NCI-H2081 (cell line): Measurements from ENCODE around the gene C14orf132.

Experiments used
- DNase-seq, 2 experiments: peaks; one replicate each; lab custom pipeline; 2025; lab: John Stamatoyannopoulos, UW

The C14orf132 gene

GRCh38 chr14:96098309-96098998, 59.3 kb downstream of the C14orf132 start:
- DNase-seq, result peak; percentile 63 to 81

DNA sequence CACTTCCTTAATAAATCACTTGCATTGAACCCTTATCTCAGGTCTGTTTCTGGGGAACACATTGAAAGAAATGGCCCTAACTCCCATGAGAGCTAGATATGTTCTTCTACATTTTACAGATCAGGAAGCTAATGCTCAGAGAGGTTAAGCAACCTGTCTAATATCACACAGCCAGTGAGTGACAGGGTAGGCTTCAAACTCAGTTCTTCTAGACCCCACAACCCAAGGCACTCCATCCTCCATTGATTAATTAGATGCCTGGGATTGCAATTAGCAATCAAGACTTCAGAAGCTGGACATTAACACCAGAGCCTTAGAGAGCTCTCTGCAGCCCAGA, 59.8 kb downstream of the C14orf132 start:
- DNase-seq, result no peak

DNA sequence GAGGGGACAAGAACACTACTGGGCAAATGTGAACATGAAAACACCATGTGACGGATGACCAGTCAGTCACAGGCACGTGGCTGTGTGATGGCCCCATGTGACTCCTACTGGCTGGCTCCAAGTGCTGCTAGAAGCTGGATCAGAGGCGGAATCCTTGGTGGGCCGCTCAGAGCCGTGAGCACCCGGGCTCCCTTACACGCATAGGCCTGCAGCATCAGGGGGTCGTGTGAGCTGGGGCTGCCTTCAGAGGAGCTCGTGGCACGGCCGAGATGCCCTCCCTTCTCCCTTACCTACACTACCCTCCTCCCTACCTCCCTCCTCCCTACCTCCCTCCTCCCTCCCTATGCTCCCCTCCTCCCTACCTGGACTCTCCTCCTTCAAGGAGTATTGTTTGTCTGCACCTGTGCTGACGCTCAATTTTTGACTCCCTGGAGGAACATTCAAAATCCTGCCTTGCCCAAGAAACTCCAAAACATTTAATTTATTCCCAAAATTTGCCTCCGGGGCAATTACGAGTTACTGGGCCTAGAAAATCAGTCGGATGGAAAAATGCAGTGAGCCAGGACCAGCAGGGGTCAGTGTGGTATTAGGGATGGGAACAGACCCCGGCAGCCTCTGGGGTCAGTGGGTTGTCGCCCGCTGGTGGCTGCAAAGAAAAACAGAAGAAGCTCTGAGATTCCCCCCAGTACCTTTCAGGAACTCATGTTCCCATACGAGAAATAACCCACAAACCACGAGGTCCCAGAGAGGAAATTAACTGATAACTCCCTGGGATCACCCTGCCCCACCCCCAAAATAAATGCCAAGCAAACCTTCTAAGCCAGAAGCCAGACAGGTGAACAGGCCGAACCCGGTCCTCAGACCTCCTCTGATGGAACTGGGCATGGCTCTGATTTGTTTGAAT, 61.3 kb downstream of the C14orf132 start:
- DNase-seq, result peak; percentile 64 to 71

GRCh38 chr14:96102081-96102856, 63.1 kb downstream of the C14orf132 start:
- no peak for DNase-seq

DNA sequence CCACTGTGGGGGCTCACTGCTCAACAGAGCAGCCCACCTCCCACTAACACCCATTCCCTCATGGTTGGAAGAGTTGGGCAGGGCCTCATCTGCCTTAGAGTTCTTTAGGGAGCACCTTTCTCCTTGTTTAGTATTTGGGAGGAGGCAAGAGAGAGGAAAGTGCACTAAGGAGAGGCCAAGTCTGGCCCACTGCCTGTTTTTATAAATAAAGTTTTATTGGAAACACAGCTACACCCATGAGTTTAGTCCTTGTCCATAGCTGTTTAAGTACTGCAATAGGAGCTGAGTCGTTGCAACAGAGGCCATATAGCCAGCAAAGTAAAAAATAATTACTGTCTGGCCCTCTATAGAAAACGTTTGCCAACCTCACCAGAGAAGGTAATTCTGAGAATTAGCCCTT, 63.9 kb downstream of the C14orf132 start:
- no peak for DNase-seq

DNA sequence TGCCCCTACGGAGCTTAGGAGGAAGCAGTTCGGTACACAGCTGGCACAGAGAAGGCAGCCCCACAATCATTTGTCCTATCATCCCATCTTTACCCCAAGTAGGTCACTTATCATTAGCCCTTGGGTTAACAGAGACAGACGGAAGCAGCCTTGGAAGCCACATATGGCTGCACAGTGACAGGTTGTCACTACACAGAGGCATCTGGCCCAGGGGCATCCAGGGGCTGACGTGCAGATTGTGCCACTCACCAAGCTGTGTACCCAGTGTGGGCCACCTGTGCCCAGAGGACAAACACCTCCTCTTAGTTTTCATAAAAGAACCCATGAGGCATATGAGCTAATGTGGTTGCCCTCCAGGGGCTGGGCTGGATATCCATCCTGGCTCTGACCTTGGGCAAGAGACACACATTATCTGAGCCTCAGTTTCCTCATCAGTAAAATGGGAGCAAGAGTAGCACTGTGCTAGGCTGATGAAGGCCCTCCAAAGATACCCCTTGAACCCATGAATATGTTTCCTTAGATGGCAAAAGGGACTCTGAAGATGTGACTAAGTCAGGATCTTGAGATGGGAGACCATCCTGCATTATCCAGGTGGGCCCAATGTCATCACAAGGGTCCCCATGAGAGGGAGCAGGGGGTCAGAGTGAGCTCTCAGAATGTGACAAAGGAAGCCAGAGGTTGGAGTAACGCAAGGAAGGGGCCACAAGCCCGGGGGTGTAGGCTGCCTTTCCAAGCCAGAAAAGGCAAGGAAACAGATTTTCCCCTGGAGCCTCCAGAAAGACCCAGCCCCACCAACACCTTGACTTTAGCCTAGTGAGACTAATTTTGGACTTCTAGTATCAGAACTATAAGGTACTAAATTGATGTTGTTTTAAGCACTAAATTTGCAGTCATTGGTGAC, 64.6 kb downstream of the C14orf132 start:
- DNase-seq, result no peak

GRCh38 chr14:96104469-96105057, 65.4 kb downstream of the C14orf132 start:
- DNase-seq, result no peak

DNA sequence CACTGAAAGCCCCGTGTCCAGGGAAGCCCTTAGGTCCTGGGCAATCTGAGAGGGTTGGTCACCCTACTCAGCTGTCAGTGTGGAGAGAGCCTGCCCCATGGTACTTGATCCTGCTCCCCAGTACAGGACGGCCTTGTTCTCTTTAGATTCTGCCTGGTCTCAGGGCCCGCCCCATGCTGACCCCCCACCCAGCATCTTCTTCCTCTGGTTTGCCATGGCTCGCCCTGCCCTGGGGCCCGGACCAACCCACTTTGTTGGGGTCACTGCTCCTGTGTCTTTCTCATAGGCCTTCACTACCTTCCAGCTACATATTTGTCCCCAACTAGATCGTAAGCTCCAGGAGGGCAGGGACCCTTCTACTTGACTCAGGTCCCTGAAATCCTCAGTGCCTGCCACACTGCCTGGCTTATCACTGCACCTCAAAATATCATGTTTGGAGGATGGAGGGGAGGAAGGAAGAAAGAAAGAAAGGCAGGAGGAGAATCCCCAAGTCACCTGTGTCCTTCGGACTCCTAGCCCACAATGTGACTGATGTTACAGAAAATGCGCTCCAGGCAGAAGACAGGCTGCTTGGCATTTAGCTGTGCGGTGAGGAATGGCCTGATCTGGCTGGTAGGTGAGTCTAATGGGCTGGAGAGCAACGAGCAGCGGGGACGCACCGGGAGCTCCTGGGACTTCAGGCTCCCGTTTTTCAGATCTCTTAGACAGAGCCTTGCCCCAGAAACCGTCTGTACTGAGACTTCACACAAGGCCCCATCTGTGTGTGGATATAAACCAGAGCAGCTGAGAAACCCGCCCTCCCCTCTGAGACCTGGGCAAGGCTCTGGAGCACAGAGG, 66.1 kb downstream of the C14orf132 start:
- DNase-seq, result no peak

- no peak for DNase-seq
Observed at GRCh38 chr14:96105926-96106441, 66.8 kb downstream of the C14orf132 start.

DNA sequence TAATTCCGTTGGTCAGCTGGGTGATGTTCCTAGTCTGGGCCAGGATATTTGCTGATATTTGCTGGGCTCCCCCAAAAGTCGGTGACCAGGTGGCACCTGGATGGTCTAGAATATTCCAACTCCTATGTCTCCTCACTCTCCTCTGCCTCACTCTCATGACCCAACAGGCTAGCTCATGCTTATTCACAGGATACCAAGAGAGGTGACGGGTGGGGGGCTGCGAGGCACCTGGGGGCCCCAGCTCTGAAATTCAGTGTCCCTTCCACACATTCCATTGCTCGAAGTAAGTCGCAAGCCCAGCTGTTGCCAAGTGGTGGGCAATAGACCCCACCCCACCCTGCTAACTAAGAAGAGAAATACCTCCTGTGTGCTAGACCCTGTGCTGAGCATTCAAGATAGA, 67.7 kb downstream of the C14orf132 start:
- no peak for DNase-seq

DNA sequence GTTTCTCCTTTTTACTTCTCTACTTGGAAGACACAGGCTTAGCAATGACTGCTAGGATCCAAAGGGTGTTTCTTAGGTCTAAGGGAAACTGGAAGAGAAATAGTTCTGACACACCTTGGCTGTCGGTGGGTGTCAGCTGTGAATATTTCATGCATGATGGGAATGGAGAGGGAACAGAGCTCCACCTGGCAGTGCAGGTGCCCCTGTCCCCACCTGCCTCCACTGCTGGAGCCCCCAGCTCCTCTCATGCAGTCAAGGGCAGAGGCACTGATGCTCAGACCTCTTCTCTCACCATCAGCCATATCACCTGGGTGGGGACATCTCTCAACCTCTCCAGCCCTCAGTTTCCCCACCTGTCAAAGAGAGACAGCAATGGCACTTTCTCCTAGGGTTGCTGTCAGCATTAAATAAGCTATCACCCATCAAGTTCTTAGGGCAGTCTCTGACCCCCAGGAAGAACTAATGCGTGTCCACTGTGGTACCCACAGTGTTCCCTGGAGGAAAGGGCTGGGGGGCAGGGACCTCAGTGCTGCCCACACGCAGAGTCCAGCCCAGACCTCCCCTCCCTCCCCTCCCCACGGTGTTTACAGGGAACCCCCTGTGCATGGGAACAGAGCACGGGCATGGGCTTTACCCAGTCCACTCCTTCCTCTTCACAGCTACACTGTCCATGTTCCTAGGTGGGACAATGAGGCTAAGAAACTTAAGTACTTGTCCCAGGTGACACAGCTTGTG, 69.1 kb downstream of the C14orf132 start:
- DNase-seq, result no peak

- DNase-seq, result no peak
Observed at GRCh38 chr14:96108911-96109310, 69.7 kb downstream of the C14orf132 start.

- DNase-seq, result no peak
Observed at GRCh38 chr14:96109596-96110355, 70.6 kb downstream of the C14orf132 start.

DNA sequence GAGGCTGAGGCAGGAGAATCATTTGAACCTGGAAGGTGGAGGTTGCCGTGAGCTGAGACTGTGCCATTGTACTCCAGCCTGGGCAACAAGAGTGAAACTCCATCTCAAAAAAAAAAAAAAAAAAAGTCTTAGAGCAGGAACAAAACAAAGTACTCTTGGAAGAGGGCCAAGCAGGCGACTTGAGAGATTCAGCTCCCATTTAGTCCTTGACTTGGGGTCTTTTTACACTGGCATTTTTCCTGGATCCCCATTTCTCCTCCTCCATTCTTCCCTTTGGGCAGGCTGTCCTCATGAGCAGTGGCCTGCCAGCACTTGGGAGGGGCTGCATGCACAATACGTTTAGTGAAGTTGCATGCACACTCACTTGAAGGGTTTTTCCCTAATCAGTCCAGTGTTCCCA, 72.9 kb downstream of the C14orf132 start:
- DNase-seq, result no peak

- DNase-seq, result no peak
Observed at GRCh38 chr14:96114002-96114401, 74.8 kb downstream of the C14orf132 start.

DNA sequence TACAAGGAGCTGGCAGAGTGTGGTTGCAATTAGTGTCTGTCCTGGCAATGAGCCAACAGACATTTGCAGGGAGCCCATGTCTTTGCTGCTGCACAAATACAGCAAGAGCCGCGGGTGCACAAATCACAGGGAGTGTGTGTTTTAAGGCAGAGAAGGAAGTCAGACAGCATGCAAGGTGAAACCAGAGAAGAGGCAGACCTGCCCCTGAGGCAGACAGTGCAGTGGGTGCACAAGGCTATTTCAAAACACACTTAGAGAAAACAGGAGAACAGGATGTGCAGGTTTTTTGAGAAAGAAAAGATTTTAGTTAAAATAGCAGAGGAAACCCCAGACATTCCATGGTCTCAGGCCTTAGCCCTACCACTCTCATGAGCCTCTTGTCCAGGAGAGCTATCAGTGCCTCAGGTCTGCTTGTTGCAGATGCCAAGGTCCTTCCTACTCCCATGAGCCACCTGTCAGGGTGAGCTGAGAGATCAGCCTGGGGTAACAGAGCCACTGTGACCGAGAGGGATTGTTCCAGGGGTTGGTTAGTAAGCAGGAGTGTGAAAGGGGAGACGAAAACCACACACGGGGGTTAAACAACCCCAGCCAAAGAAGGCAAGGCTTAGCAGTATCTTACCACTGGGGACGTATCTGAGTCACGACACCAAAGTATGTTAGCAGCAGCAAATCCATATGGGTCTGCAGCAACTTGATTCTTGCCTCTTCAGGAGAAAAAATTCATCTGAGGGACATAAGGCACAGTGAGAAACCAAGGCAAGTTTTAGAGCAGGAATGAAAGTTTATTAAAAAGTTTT, 78.1 kb downstream of the C14orf132 start:
- peak; percentile 15 to 55 for DNase-seq

- no peak for DNase-seq
Observed at GRCh38 chr14:96117960-96118359, 78.8 kb downstream of the C14orf132 start.

DNA sequence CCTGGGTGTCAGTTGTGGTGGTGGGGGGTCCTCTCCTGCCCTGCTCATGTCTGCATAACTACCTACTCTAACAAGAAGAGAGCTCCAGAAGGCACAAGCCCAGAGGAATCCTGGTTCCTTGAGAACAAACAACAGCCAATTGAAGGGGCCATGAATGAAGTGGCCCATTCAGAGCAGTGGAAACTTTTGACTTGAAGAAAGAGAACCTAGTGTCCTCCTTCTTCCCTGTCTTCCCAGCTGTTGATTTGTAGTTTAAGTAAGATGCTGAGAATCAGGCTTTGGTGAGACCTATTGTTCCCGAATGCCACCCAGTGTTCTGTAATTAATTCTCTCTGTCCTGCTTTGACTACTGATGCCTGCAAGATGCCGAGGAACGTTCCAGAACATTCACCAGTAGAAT, 79.2 kb downstream of the C14orf132 start:
- DNase-seq, result no peak
